Activated T-helper 17 cell treated with anti-CD3 and anti-CD28 coated beads, Interleukin-2, amount 50 U/mL, for 72 hours (primary cell): Measurements from ENCODE around the gene PELO. TPM values are rescaled to one million over a fixed set of nuclear protein-coding genes. Genes with fewer than 3 reads are reported as not detected.

ENCODE experiments used
- ATAC-seq: fragments of 150-1000 bp; cut with Tn5 transposase; replicated peaks from 2 replicates; pipeline ENCODE4 v1.10.0; 2021; ENCODE audit warnings: mild to moderate bottlenecking, moderate library complexity
- H3K27ac Mint-ChIP-seq: one replicate; pipeline ENCODE4 v1.8.0; 2022; ENCODE audit warnings: mixed read lengths
- H3K27me3 Mint-ChIP-seq: one replicate; pipeline ENCODE4 v1.8.0; 2022; ENCODE audit warnings: mixed read lengths
- H3K36me3 Mint-ChIP-seq: one replicate; pipeline ENCODE4 v1.8.0; 2022; ENCODE audit warnings: low read depth, mild to moderate bottlenecking, mixed read lengths
- H3K4me1 Mint-ChIP-seq: one replicate; pipeline ENCODE4 v1.8.0; 2022; ENCODE audit warnings: mixed read lengths
- H3K4me3 Mint-ChIP-seq: one replicate; pipeline ENCODE4 v1.8.0; 2022; ENCODE audit warnings: mild to moderate bottlenecking, mixed read lengths
- H3K9me3 Mint-ChIP-seq: one replicate; pipeline ENCODE4 v1.8.0; 2022; ENCODE audit warnings: mixed read lengths
- total RNA-seq, 2 donors: library from RNA; stranded (reverse); gene quantifications; one replicate each; pipeline ENCODE4 v1.2.3, GENCODE V29; 2022

PELO gene
- total RNA-seq, 2 donors from 2014 or later, result 22.9 to 35.0 TPM

- no peak overlapping the region for H3K4me3 Mint-ChIP-seq
- no peaks in the 10 kb centered on the region for H3K27me3 Mint-ChIP-seq
- no peaks in the 10 kb centered on the region for H3K36me3 Mint-ChIP-seq
- H3K4me1 Mint-ChIP-seq, result peaks cover 4% of the 10 kb centered on the region
- no peaks in the 10 kb centered on the region for H3K9me3 Mint-ChIP-seq
- peak; percentile 77 for ATAC-seq
- H3K27ac Mint-ChIP-seq, result no peak overlapping the region
Observed at GRCh38 chr5:52760695-52761366, 26.9 kb upstream of the PELO start.

- no peak overlapping the region for H3K4me3 Mint-ChIP-seq
- no peaks in the 10 kb centered on the region for H3K36me3 Mint-ChIP-seq
- H3K27ac Mint-ChIP-seq, result no peak overlapping the region
- no peak for ATAC-seq
- no peaks in the 10 kb centered on the region for H3K9me3 Mint-ChIP-seq
- no peaks in the 10 kb centered on the region for H3K27me3 Mint-ChIP-seq
- H3K4me1 Mint-ChIP-seq, result peaks cover 14% of the 10 kb centered on the region
Observed at GRCh38 chr5:52767217-52767743, 20.4 kb upstream of the PELO start.

DNA sequence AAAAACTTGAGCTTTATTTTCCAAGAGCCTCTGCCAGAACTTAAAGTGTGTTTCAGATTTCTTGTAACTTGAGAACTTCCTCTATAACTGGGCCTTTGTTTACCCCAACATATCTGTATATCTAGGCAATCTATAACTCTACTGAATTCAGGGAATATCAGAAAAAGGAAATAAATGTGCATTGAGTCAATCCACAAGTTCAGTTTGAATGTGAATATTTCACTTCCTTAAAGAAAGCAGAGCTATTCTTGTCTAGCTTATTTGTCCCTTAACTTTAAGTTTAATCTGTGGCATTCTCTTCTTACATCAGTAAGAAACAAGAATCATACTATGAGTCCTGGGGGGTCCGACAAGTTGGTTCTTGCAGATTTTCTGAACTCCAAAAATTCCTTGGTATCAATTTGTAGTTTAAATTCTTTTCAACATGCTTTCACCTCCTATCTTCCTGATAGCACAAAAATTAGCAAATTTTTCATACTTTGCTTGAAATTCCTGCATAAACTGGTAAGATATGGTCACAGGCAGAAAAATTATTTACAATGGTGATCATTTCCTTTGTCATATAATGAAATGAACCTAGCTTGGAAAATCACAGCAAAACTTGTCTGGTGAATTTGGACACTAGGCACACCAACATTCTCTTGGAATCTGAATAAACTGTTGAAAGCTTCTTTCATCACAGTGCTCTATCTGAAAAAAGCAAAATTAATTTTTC lies 19.8 kb upstream of the PELO start:
- Mint-ChIP-seq H3K4me1 (peaks cover 14% of the 10 kb centered on the region), H3K4me3 (no peak overlapping the region), H3K27me3 (no peaks in the 10 kb centered on the region), H3K9me3 (no peaks in the 10 kb centered on the region), H3K36me3 (no peaks in the 10 kb centered on the region), H3K27ac (no peak overlapping the region)
- no peak for ATAC-seq

DNA sequence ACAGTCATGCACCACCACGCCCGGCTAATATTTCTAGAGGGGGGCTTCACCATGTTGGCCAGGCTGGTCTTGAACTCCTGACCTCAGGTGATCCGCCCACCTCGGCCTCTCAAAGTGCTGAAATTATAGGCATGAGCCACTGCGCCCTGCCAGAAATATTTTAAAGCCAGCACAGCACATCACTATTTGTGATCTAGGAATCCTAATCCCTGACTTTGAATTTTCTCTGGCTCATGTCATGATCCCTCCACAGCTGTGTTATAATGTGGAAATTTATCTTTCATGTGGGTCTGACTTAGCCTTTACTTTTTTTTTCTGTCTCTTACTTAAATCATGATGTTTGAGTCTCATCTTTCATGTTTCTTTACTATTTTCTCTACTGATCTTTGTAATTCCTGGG lies 18.7 kb upstream of the PELO start:
- Mint-ChIP-seq H3K4me1 (peaks cover 13% of the 10 kb centered on the region), H3K27me3 (no peaks in the 10 kb centered on the region), H3K27ac (no peak overlapping the region), H3K36me3 (no peaks in the 10 kb centered on the region), H3K9me3 (no peaks in the 10 kb centered on the region), H3K4me3 (no peak overlapping the region)
- ATAC-seq, result no peak

- no peak overlapping the region for H3K27ac Mint-ChIP-seq
- no peaks in the 10 kb centered on the region for H3K27me3 Mint-ChIP-seq
- peaks cover 17% of the 10 kb centered on the region for H3K4me1 Mint-ChIP-seq
- no peak overlapping the region for H3K4me3 Mint-ChIP-seq
- H3K36me3 Mint-ChIP-seq, result no peaks in the 10 kb centered on the region
- ATAC-seq, result no peak
- H3K9me3 Mint-ChIP-seq, result no peaks in the 10 kb centered on the region
Observed at GRCh38 chr5:52770287-52770939, 17.3 kb upstream of the PELO start.

DNA sequence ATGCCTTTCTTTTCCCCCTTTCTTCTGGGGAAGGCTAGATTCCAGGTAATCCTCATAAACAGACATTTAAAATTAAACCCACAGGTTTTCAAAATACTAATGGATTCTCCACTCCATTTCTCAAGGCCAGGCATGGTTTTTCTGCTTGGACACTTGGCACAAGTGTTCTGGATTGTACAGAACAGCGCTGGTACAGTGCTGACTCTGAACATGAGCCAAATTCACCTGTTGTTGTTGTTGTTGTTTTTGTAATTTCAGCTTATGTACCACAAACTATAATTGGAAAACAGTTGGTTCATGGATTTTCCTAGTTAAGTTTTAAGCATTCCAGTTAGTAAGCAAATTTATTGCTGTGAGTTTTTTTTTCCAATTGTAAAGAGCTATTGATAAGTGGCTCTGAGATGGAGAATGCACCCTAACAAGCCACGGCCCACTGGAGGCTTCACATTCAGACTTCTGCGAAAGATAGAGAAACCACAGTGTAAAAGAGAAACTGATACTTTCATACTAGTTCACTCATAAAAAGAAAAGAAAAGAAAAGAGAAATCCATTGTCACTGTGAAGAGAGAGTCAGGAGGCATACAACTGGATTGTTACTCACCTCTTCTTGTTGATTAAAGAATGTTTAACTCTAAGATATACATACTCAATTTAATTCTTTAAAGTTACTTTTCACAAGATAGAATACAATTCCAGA lies 16.2 kb upstream of the PELO start:
- H3K36me3 Mint-ChIP-seq, result no peaks in the 10 kb centered on the region
- ATAC-seq, result peak; percentile 93
- H3K27me3 Mint-ChIP-seq, result no peaks in the 10 kb centered on the region
- no peaks in the 10 kb centered on the region for H3K9me3 Mint-ChIP-seq
- peak overlapping the region; percentile 16 for H3K27ac Mint-ChIP-seq
- peak overlapping the region; percentile 44 for H3K4me3 Mint-ChIP-seq
- H3K4me1 Mint-ChIP-seq, result peaks cover 24% of the 10 kb centered on the region

DNA sequence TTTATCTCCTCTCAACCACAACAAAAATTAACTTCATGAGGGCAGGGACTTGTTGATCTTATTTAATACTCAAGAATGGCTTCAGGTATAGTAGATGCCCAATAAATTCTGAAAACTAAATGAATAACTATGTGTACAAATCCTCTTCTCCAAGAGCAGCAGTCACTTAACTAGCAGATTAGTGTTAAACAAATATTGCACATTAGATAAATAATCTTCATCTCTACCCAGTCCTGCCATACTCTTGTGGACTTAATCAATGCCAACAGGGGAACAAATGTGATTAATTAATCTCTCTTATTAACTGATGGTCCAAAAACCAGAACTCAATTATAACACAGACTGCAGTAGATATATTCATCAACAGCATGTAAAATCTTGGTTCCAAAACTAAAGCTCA lies 15.0 kb upstream of the PELO start:
- H3K9me3 Mint-ChIP-seq, result no peaks in the 10 kb centered on the region
- peaks cover 24% of the 10 kb centered on the region for H3K4me1 Mint-ChIP-seq
- no peak overlapping the region for H3K4me3 Mint-ChIP-seq
- H3K27ac Mint-ChIP-seq, result no peak overlapping the region
- no peak for ATAC-seq
- no peaks in the 10 kb centered on the region for H3K36me3 Mint-ChIP-seq
- H3K27me3 Mint-ChIP-seq, result no peaks in the 10 kb centered on the region

GRCh38 chr5:52773342-52773741 lies 14.4 kb upstream of the PELO start:
- no peaks in the 10 kb centered on the region for H3K9me3 Mint-ChIP-seq
- ATAC-seq, result no peak
- H3K36me3 Mint-ChIP-seq, result no peaks in the 10 kb centered on the region
- H3K27ac Mint-ChIP-seq, result no peak overlapping the region
- no peaks in the 10 kb centered on the region for H3K27me3 Mint-ChIP-seq
- peaks cover 24% of the 10 kb centered on the region for H3K4me1 Mint-ChIP-seq
- H3K4me3 Mint-ChIP-seq, result no peak overlapping the region

DNA sequence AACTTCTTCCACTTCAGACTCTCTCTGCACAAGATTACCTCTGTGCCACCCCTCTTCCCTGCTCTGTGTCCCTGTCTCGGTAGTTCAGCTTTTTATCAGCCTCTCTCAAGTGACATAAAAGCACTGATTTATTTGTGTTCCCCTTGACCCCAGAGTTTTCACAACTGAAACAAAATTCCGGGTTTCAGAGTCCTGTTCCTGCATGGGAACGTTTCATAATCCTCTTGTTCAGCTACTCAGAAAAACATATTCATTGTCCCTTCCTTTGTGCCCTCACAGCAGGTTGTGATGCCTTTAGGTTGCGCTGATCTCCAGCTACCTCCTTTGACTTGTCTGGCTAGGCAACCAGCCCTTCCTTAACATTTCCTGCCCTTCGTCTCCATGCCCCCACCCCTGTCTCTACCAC lies 13.7 kb upstream of the PELO start:
- ATAC-seq, result no peak
- Mint-ChIP-seq H3K27ac (no peak overlapping the region), H3K9me3 (no peaks in the 10 kb centered on the region), H3K36me3 (no peaks in the 10 kb centered on the region), H3K4me3 (peak overlapping the region; percentile 29), H3K27me3 (no peaks in the 10 kb centered on the region), H3K4me1 (peaks cover 24% of the 10 kb centered on the region)

- H3K36me3 Mint-ChIP-seq, result no peaks in the 10 kb centered on the region
- H3K9me3 Mint-ChIP-seq, result no peaks in the 10 kb centered on the region
- no peaks in the 10 kb centered on the region for H3K27me3 Mint-ChIP-seq
- H3K4me1 Mint-ChIP-seq, result peaks cover 24% of the 10 kb centered on the region
- peak; percentile 73 for ATAC-seq
- peak overlapping the region; percentile 35 for H3K4me3 Mint-ChIP-seq
- peak overlapping the region; percentile 55 for H3K27ac Mint-ChIP-seq
Observed at GRCh38 chr5:52776116-52776515, 11.6 kb upstream of the PELO start.

GRCh38 chr5:52777186-52777585 lies 10.5 kb upstream of the PELO start:
- no peaks in the 10 kb centered on the region for H3K36me3 Mint-ChIP-seq
- no peaks in the 10 kb centered on the region for H3K9me3 Mint-ChIP-seq
- no peak for ATAC-seq
- H3K4me1 Mint-ChIP-seq, result peaks cover 16% of the 10 kb centered on the region
- H3K4me3 Mint-ChIP-seq, result no peak overlapping the region
- H3K27ac Mint-ChIP-seq, result no peak overlapping the region
- no peaks in the 10 kb centered on the region for H3K27me3 Mint-ChIP-seq

DNA sequence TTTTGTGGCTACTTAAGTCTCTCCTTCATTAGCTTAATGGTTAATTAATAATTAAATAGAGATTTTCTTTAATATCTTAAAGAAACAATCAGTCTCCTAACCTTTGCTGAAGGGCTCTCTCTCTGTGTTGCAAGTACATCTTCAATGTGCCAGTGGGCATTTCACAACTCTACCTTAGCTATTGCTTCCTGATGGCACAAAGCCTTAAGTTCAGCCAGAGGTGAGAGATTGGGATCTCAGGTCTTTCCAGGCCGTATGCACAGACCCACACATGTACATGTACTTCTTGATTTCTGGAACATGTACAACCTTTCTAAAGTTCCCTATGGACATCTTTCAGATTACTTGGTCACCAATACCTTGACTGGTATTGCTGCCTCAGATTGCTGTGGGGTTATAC lies 8.9 kb upstream of the PELO start:
- H3K9me3 Mint-ChIP-seq, result no peaks in the 10 kb centered on the region
- ATAC-seq, result no peak
- no peak overlapping the region for H3K27ac Mint-ChIP-seq
- no peaks in the 10 kb centered on the region for H3K36me3 Mint-ChIP-seq
- H3K4me3 Mint-ChIP-seq, result no peak overlapping the region
- peaks cover 14% of the 10 kb centered on the region for H3K4me1 Mint-ChIP-seq
- H3K27me3 Mint-ChIP-seq, result no peaks in the 10 kb centered on the region

GRCh38 chr5:52779213-52779612 lies 8.5 kb upstream of the PELO start:
- Mint-ChIP-seq H3K4me3 (no peak overlapping the region), H3K9me3 (no peaks in the 10 kb centered on the region), H3K4me1 (peaks cover 10% of the 10 kb centered on the region), H3K27ac (no peak overlapping the region), H3K36me3 (no peaks in the 10 kb centered on the region), H3K27me3 (no peaks in the 10 kb centered on the region)
- no peak for ATAC-seq

GRCh38 chr5:52783226-52783959 lies 4.3 kb upstream of the PELO start:
- Mint-ChIP-seq H3K9me3 (no peaks in the 10 kb centered on the region), H3K27ac (no peak overlapping the region), H3K27me3 (no peaks in the 10 kb centered on the region), H3K4me3 (no peak overlapping the region), H3K4me1 (peaks cover 9% of the 10 kb centered on the region), H3K36me3 (no peaks in the 10 kb centered on the region)
- ATAC-seq, result no peak
